ENCODE data around the gene RANBP10.
"Not testable (repeated sequence)": the region's sequence is repeated elsewhere in the genome, so short reads cannot be mapped to it uniquely, and the experiment has no call there.

RANBP10 gene

DNA sequence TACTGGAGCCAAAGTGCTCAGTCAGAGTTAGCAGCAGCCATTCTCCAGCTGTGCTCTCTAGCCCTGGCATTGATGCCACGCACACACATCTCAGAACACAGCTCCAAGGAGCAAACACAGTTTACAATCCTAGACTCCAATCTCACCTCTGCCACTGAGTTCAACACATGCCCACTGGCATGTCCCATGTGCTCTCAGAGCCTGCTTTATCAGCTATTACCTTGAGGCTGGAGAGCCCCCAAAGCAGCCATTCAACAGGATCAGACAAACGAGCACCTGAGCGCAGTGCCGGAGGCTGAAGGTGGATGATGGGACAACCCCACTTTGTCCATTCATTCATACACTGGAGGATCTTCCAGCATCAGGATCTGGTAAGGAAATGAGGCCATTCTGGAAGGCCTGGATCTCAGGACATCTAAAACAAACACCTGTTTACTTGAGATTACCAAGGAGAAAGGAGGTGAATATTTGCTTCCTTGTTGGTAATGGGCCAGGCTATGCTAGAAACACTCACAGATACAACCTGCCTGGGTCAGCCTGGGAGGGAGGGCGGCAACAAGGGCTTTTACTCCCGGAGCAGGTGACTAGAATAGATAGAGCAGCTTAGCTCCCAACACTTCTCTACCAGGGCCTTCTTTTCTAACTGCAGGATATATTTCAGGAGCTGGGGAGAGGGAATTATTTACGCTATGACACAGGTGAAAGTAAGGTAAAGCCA is 25.4 kb downstream of the RANBP10 start:
- DNase-seq (ENCODE audit: extremely low read depth in 1 of 2, low read depth in 1 of 2): no peak

DNA sequence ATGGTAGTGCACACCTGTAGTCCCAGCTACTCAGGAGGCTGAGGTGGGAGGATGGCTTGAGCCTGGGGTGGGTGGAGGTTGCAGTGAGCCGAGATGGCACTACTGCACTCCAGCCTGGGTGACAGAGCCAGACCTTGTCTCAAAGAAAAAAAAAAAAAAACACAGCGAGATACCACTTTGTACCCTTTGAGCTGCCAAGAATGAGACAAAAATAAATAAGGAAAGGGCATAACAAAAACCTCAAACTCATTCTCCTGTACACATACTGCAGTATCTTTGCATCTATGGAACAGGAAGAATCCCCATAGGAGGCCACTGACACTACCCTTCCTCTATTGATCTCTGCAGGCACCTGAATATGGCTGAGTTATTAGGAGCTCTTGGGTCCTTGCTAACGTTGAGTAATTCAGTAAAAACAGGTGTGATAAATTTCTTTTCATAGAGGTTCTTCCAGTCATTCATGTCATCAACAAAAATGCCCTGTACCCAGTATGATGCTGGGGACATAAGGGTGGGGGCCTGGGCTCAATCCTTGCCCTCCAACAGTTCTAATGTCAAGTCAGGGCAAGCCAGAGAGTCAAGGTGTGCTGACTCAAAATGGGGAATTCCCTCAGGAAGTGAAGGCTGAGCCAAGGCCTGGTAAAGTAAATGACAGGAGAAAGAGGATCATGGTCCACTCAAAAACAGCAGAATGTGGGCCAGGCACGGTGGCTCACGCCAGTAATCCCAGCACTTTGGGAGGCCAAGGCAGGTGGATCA is 26.9 kb downstream of the RANBP10 start:
- no peak for DNase-seq (ENCODE audit: extremely low read depth in 1 of 2, low read depth in 1 of 2)

- no peak for DNase-seq (ENCODE audit: extremely low read depth in 1 of 2, low read depth in 1 of 2)
Measured at GRCh38 chr16:67775273-67775672, 31.1 kb downstream of the RANBP10 start.

- no peak for DNase-seq (ENCODE audit: extremely low read depth in 1 of 2, low read depth in 1 of 2)
Measured at GRCh38 chr16:67774457-67774853, 31.9 kb downstream of the RANBP10 start.

GRCh38 chr16:67773569-67774456 is 32.5 kb downstream of the RANBP10 start:
- DNase-seq (ENCODE audit: extremely low read depth in 1 of 2, low read depth in 1 of 2): no peak

- DNase-seq (ENCODE audit: extremely low read depth in 1 of 2, low read depth in 1 of 2): no peak
Measured at GRCh38 chr16:67773099-67773498, 33.3 kb downstream of the RANBP10 start.

GRCh38 chr16:67770346-67770991 is 35.9 kb downstream of the RANBP10 start:
- no peak for DNase-seq (ENCODE audit: extremely low read depth in 1 of 2, low read depth in 1 of 2)

GRCh38 chr16:67767953-67768352 is 38.4 kb downstream of the RANBP10 start:
- DNase-seq (ENCODE audit: extremely low read depth in 1 of 2, low read depth in 1 of 2): no peak

DNA sequence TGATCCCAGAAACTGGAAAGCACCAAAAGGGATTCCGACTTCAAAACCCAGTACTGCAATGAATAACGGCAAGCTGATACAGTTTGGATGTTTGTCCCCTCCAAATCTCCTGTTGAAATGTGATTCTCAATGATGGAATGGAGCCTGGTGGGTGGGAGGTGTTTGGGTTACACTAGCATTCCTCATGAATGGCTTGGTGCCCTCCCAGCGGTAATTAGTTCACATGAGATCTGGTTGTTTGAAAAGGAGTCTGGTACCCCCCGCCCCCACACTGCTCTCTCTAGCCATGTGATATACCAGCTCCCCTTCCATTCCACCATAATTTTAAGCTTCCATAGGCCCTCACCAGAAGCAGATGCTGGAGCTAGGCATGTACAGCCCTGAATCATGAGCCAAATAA is 40.1 kb downstream of the RANBP10 start:
- no peak for DNase-seq (ENCODE audit: extremely low read depth in 1 of 2, low read depth in 1 of 2)

DNA sequence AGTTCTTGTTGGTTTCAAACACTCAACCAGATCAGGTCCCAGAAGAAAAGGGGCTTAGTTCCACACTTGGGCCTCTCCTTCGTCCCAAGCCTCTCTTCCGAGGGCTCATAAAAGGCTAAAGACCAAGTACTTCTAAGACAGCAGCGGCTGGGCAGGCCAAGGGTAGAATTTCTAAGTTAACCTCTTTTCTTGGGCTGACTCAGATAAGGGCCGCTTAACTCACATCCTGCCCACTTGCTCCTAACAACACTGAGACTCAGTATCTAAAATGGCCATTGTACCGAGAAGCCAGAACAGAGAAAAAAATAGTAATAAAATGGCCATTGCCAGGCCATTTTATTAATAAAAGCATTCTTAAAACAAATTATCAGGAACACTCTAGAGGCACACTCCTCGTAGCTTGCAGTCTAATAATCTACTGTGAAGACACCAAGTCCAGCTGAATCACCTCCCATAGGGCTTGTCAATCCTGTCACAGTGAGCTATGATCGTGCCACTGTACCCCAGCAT is 42.1 kb downstream of the RANBP10 start:
- DNase-seq (ENCODE audit: extremely low read depth in 1 of 2, low read depth in 1 of 2): no peak

DNA sequence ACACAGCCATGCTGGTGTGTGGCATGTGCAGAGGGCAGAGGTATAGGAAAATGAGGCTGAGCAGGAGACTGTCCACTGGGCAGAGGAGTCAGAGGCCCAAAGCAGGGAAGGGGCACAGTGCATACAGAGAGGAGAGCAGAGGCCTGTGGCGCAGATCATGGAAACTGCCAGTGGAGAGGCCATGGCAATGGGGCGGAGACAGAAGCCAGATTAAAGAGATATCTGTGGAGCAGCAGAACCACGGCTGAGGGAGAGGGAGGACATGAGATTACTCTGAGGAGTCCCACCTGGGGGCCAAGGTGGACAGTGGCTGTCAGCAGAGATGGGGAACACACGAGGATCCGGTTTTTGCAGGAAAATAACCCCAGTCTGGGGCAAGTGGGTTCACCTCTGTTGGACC is 43.3 kb downstream of the RANBP10 start:
- DNase-seq (ENCODE audit: extremely low read depth in 1 of 2, low read depth in 1 of 2): no peak

GRCh38 chr16:67762385-67762784 is 44.0 kb downstream of the RANBP10 start:
- DNase-seq (ENCODE audit: extremely low read depth in 1 of 2, low read depth in 1 of 2): no peak

DNA sequence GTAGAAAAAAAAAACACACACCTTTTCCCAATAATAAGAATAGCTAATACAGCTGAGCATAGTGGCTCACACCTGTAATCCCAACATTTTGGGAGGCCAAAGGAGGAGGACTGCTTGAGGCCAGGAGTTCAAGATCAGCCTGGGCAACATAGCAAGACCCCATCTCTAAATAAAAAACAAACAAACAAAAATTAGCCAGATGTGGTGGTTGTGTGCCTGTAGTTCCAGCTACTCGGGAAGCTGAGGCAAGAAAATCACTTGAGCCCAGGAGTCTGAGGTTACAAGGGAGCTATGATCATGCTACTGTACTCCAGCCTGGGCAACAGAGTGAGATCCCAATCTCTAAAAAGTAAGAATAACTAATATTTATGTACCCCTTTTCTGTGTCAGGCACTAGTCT is 44.4 kb downstream of the RANBP10 start:
- no peak for DNase-seq (ENCODE audit: extremely low read depth in 1 of 2, low read depth in 1 of 2)

GRCh38 chr16:67760956-67761230 is 45.5 kb downstream of the RANBP10 start:
- DNase-seq (ENCODE audit: extremely low read depth in 1 of 2, low read depth in 1 of 2): no peak

- no peak for DNase-seq (ENCODE audit: extremely low read depth in 1 of 2, low read depth in 1 of 2)
Measured at GRCh38 chr16:67760206-67760955, 46.0 kb downstream of the RANBP10 start.

- no peak for DNase-seq (ENCODE audit: extremely low read depth in 1 of 2, low read depth in 1 of 2)
Measured at GRCh38 chr16:67758966-67759365, 47.4 kb downstream of the RANBP10 start.

DNA sequence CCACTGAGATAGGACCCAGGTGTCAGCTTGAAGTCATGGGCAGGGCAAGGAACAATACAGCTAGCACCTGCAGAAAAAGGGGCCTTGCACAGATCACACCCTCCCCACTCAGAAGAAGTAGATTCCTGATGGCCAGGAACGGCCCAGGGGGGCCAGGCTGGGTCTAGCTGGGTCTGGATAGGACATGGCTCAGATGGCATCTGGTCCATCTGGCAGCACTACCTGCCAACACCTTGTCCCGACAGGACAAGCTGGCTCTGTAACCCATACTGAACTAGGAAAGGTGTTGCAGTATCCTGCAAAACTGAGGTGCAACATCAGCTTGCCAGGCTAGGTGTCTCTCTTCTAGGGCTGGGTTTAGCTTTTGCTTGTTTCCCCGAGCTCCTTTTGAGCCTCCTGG is 48.4 kb downstream of the RANBP10 start:
- DNase-seq (ENCODE audit: extremely low read depth in 1 of 2, low read depth in 1 of 2): no peak

DNA sequence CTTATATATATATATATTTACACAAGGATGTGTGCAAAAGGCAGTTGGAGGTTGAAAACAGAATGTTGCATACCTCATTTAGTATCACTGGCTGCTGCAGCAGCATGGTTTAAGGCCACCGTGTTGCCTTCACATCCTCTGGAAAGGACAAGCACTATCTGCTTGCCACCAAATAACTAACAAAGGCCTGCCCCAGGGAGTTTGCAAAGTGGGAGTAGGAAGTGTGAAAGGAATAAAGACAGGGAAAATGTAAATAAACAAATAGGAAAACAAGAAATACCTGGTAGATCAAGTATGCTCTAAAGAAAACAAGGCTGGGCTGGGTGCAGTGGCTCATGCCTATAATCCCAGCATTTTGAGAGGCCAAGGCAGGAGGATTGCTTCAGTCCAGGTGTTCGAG is 53.7 kb downstream of the RANBP10 start:
- DNase-seq (ENCODE audit: extremely low read depth in 1 of 2, low read depth in 1 of 2): no peak

GRCh38 chr16:67751331-67751730 is 55.0 kb downstream of the RANBP10 start:
- not testable (repeated sequence) for DNase-seq (ENCODE audit: extremely low read depth in 1 of 2, low read depth in 1 of 2)

GRCh38 chr16:67750466-67750865 is 55.9 kb downstream of the RANBP10 start:
- DNase-seq (ENCODE audit: extremely low read depth in 1 of 2, low read depth in 1 of 2): no peak

All from activated CD8-positive, alpha-beta memory T cell treated with anti-CD3 and anti-CD28 coated beads for 1 hour (primary cell).